ENCODE data around the gene FLYWCH1.

DNA sequence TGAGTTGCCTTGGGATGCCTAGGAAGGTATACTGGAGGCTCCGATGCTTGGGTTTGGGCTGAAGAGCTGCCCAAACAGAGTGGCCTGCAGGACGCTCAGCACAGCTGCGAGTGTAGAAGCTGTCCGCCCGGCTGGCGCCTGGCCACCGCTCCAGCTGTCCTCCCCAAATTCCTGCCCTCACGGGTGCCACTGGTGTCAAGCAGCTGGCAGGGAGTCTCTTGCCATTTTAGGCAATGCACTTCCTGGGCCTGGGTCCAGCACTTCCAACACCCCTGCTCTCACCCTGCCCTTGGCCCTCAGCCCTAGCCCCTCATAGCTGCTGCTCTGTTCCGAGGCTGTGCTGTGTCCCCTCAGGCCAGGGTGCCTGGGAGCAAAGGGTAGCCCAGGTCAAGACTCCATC, 73.7 kb downstream of the FLYWCH1 start:
- TF ChIP-seq POLR2AphosphoS5 (IDR thresholded peaks at IDR 0.05; ENCODE audit: low read depth, low read length) = no peak
- no peak for TF ChIP-seq FOXP2 (optimal IDR thresholded peaks at IDR 0.05; ENCODE audit: borderline replicate concordance, extremely low read depth, extremely low read length, insufficient read depth)

Measured in PFSK-1 (cell line).